Smooth muscle cell (in vitro differentiated cells): ENCODE results near the gene BLVRA. TPM values are rescaled to one million over a fixed set of nuclear protein-coding genes. Genes with fewer than 3 reads are reported as not detected.
A peak's percentile ranks its signal among the peaks of the same experiment; 100 is the strongest.

Experiments used
- DNase-seq: peaks from one replicate; lab custom pipeline; 2025; ENCODE audit not compliant: unreplicated experiment; lab: John Stamatoyannopoulos, UW
- H2AFZ ChIP-seq: fragments of 200-600 bp; sonication (generic); 2 replicates; pipeline ENCODE4 v1.6.0; 2016; ENCODE audit warnings: antibody characterized with exemption, low read depth, mild to moderate bottlenecking
- H3F3A ChIP-seq: fragments of 200-600 bp; sonication (generic); 2 replicates; pipeline ENCODE4 v1.6.0; 2017; ENCODE audit warnings: antibody characterized with exemption, low read depth
- H3K27ac ChIP-seq: fragments of 200-600 bp; sonication (generic); 2 replicates; pipeline ENCODE4 v1.5.1; 2016; ENCODE audit warnings: low read depth, mild to moderate bottlenecking
- H3K27me3 ChIP-seq: fragments of 200-600 bp; sonication (generic); 2 replicates; pipeline ENCODE4 v1.6.1; 2016; ENCODE audit warnings: low read depth, mild to moderate bottlenecking
- H3K36me3 ChIP-seq: fragments of 200-600 bp; sonication (generic); 2 replicates; pipeline ENCODE4 v1.5.1; 2016; ENCODE audit warnings: low read depth
- H3K4me1 ChIP-seq: fragments of 200-600 bp; sonication (generic); 2 replicates; pipeline ENCODE4 v1.5.1; 2016; ENCODE audit warnings: low read depth
- H3K4me2 ChIP-seq: fragments of 200-600 bp; sonication (generic); 2 replicates; pipeline ENCODE4 v1.6.0; 2016; ENCODE audit warnings: mild to moderate bottlenecking
- H3K4me3 ChIP-seq: fragments of 200-600 bp; sonication (generic); 2 replicates; pipeline ENCODE4 v1.5.1; 2016; ENCODE audit warnings: mild to moderate bottlenecking
- H3K79me2 ChIP-seq: fragments of 200-600 bp; sonication (generic); 2 replicates; pipeline ENCODE4 v1.6.0; 2016; ENCODE audit warnings: low read depth, mild to moderate bottlenecking
- H3K9ac ChIP-seq: fragments of 200-600 bp; sonication (generic); 2 replicates; pipeline ENCODE4 v1.6.0; 2016; ENCODE audit warnings: low read depth
- H3K9me3 ChIP-seq: fragments of 200-600 bp; sonication (generic); replicated peaks from 2 replicates; pipeline ENCODE4 v1.5.1; 2016; ENCODE audit warnings: low read depth
- H4K20me1 ChIP-seq: fragments of 200-600 bp; sonication (generic); 2 replicates; pipeline ENCODE4 v1.6.0; 2016; ENCODE audit warnings: low read depth
- CTCF ChIP-seq: fragments of 200-600 bp; sonication (generic); IDR thresholded peaks from 2 replicates; pipeline ENCODE4 v1.5.1; 2017; ENCODE audit warnings: borderline replicate concordance, mild to moderate bottlenecking, antibody characterized with exemption; ENCODE audit not compliant: insufficient read depth, poor library complexity, severe bottlenecking
- WGBS: methylation state at CpG from one replicate; pipeline ENCODE4 v1.1.7; 2016; ENCODE audit warnings: low lambda C conversion rate; 5-methylcytosine and 5-hydroxymethylcytosine counted together
- polyA plus RNA-seq: library from polyadenylated mRNA; unstranded; fragments of >200 nt; fragmentation: Nextera tagmentation; extraction: Ambion mirVana; gene quantifications from 2 replicates; pipeline ENCODE4 v1.2.1, GENCODE V29; 2016
- total RNA-seq: library from RNA; depleted of rRNA; stranded (reverse); fragments of >200 nt; gene quantifications from 2 replicates; pipeline ENCODE4 v1.2.3, GENCODE V29; 2014

Gene BLVRA
- total and polyA plus RNA-seq, 2 experiments from 2014 or later = 24.6 to 65.4 TPM

DNA sequence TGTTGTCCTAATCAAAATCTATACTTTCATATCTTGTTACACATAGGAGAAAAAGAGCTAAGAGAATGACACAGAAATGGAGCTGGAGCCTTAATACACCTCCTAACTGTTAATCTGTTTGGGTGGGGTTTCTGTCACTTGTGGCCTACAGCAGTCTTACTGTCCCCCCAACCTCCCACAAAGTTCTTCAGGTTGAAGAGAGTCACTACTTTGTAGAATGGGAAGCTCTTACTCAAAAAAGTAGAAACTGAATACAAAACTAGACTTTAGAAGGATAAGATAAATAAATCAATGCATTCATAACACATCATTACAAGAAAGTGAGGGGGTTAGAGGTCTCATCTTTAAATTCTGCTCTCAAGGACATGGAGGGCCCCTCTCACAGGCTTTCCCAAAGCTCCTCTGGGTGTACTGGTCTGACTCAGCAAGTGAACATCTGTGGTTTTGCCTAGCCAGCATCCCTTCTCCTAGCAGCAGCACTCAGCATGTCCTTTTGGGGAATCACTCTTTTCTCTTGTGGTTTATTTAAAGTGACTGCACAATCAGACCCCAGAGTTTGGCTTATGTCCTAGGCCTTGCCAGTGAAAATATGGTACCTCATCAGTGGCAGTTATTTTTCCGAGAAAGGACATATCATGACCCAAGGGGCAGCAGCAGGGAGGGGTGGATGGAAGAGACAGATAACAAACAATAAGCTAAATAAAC lies 2.0 kb upstream of the BLVRA start:
- H3K79me2 ChIP-seq = peaks cover 4% of the 10 kb centered on the region
- no peak overlapping the region for H3K4me3 ChIP-seq
- TF ChIP-seq CTCF = no peak
- H3K36me3 ChIP-seq = no peaks in the 10 kb centered on the region
- peaks cover 3% of the 10 kb centered on the region for H3K27me3 ChIP-seq
- H4K20me1 ChIP-seq = no peaks in the 10 kb centered on the region
- peaks cover 11% of the 10 kb centered on the region for H3F3A ChIP-seq
- H3K4me1 ChIP-seq = peaks cover 6% of the 10 kb centered on the region
- no peak overlapping the region for H2AFZ ChIP-seq
- peak overlapping the region; percentile 23 for H3K27ac ChIP-seq
- WGBS = 45% methylated on average over 1 of the region's 1 CpG
- H3K9ac ChIP-seq = no peak overlapping the region
- H3K4me2 ChIP-seq = no peak overlapping the region
- H3K9me3 ChIP-seq = no peaks in the 10 kb centered on the region
- no peak for DNase-seq

DNA sequence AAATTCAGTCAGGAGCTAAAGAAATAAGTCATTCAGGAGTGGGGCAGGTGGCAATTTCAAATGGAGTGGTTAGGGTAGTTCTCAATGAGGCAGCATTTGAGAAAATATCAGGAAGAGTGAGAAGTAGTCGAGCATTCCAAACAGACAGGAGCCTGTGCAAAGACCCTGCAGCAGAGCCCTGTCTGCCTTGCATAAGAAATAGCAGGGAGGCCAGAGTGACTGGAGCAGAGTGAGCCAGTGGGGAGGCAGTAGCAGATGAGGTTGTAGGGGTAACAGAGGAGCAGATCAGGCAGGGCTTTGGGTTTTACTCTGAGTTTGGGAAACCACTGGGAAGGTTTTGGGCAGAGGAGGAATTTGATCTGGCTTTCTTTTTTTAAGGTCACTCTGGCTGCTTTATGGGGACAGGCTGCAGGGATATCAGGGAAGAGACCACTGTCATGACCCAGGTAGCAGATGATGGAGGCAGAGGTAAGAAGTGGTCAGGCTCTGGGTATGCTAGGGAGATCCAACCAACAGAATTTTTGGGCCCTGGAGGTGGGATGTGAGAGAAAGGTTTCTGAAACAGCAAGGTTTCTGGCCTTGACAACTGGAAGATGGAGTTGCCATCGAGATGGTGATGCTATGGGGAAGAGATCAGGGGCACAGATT lies 1.3 kb upstream of the BLVRA start:
- H3K9me3 ChIP-seq = no peaks in the 10 kb centered on the region
- 91% methylated on average over 2 of the region's 2 CpGs for whole genome bisulfite sequencing
- DNase-seq = no peak
- no peak overlapping the region for H3K9ac ChIP-seq
- peak overlapping the region; percentile 23 for H3K27ac ChIP-seq
- peaks cover 3% of the 10 kb centered on the region for H3K27me3 ChIP-seq
- no peaks in the 10 kb centered on the region for H4K20me1 ChIP-seq
- peaks cover 6% of the 10 kb centered on the region for H3K4me1 ChIP-seq
- H3K4me3 ChIP-seq = no peak overlapping the region
- TF ChIP-seq CTCF = no peak
- peaks cover 11% of the 10 kb centered on the region for H3F3A ChIP-seq
- H3K79me2 ChIP-seq = peaks cover 4% of the 10 kb centered on the region
- H3K36me3 ChIP-seq = no peaks in the 10 kb centered on the region
- no peak overlapping the region for H2AFZ ChIP-seq
- no peak overlapping the region for H3K4me2 ChIP-seq

DNA sequence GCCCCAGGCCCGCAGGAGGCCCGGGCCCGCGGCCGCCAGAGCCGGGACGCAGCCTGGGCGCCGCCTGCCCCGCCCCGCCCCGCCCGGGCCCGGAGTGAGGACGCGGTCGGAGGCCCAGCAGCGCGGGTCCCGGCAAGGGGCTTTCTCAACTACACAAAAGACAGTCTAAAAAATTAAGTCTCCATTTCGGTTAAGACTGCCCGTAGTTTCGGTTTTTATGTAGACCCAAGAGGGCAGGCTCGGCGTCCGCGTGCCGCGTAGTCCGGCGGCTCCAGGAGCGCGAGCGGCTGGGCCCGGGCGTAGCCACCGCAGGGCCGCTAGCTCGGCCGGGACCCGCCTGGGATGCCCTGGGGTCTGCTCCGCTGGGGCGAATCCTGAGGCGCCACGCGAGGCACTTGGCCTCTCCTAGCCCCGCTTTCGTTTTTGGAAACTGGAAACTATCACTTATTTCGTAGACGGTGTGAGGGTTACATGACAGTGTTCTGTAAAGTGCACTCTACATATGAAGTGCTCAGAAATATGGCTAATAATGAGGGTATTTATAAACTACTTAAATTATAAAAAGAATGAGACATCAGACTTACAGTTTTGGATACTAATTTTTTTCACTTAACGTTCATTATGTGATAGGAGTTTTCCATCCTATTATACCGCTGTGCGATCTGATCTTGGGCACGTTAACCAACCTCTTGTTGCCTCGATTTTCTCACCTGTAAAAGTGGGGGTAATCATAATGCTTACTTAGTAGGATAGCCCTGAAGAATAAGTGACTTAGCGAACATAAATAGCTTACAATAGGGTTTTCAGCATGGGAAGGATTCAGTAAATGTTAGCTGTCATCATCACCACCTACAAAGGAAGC lies 573 bp downstream of the BLVRA start:
- Histone ChIP-seq H3K4me3 (peak overlapping the region; percentile 86), H2AFZ (peak overlapping the region; percentile 64), H3K27ac (no peak overlapping the region), H3K9ac (peak overlapping the region; percentile 64), H3K36me3 (no peaks in the 10 kb centered on the region), H4K20me1 (no peaks in the 10 kb centered on the region), H3K4me1 (peaks cover 10% of the 10 kb centered on the region), H3K9me3 (no peaks in the 10 kb centered on the region), H3K4me2 (peak overlapping the region; percentile 86), H3K79me2 (peaks cover 4% of the 10 kb centered on the region), H3K27me3 (peaks cover 3% of the 10 kb centered on the region), H3F3A (peaks cover 11% of the 10 kb centered on the region)
- no peak for TF ChIP-seq CTCF
- 7% methylated on average over 55 of the region's 56 CpGs for WGBS
- peak; percentile 31 for DNase-seq
